C4-2B (cell line): ENCODE data around the gene HAPLN1.

ENCODE experiments used
- ZFX ChIP-seq: fragments of 450-650 bp; IDR thresholded peaks from 2 replicates; pipeline ENCODE4 v1.6.1; 2017
- TF ChIP-seq, protein P1 (sequence below): fragments of 450-650 bp; conservative IDR thresholded peaks from 2 replicates; pipeline ENCODE4 v1.5.1; 2017; ENCODE audit warnings: mild to moderate bottlenecking

DNA sequence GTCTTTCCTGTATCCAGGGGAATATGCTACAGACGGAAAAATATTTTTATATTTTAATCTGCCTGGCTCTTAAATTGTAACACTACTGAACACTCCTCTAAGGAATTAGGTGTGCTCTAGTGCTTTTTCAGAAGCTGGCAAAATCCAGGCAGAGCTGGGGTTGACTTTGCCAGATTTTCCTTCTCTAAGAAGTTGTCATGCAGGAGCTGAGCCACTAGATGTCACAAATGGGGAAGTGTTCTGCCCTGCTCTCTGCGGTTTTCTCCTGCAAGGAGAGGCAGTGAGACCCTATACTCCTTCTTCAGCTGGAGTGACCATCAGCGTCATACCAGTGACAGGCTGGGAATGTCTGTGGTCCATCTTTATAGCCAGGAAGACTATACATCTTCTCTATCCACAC is 112.5 kb downstream of the HAPLN1 start:
- TF ChIP-seq, protein P1, sequence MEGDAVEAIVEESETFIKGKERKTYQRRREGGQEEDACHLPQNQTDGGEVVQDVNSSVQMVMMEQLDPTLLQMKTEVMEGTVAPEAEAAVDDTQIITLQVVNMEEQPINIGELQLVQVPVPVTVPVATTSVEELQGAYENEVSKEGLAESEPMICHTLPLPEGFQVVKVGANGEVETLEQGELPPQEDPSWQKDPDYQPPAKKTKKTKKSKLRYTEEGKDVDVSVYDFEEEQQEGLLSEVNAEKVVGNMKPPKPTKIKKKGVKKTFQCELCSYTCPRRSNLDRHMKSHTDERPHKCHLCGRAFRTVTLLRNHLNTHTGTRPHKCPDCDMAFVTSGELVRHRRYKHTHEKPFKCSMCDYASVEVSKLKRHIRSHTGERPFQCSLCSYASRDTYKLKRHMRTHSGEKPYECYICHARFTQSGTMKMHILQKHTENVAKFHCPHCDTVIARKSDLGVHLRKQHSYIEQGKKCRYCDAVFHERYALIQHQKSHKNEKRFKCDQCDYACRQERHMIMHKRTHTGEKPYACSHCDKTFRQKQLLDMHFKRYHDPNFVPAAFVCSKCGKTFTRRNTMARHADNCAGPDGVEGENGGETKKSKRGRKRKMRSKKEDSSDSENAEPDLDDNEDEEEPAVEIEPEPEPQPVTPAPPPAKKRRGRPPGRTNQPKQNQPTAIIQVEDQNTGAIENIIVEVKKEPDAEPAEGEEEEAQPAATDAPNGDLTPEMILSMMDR, result peak; percentile 67
- no peak for TF ChIP-seq ZFX
